ENCODE data around the gene PCBP4. TPM values are rescaled to one million over a fixed set of nuclear protein-coding genes. Genes with fewer than 3 reads are reported as not detected.

The PCBP4 gene
- total and polyA plus RNA-seq, 12 donors, result 10.7 to 234 (median 35.7) TPM

- 70 to 88% (median 86%) methylated on average over 1 to 6 of the region's 6 CpGs for WGBS, 4 donors
- intact Hi-C loops (cut with DNase I), result no loop called here
Observed at GRCh38 chr3:52013802-52014598, 46.7 kb upstream of the PCBP4 start.

DNA sequence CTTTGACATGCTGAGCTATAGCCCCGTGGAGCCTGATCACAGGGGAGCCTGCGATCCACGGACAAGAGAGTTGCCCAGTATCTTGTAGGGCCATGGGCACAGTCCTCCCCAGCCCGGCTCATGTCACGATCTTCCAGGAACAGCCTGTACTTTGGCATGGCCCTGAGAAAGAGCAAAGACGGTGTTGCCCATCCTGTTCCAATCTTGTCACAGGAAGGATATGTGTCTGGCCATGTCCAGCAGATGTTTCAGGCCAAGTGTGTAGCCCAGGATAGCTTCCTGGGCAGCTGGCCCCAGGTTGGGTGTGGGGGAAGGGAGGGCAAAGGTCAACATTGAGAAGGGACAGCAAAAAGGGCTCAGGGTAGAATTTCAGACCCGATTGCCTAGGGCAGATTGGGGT, 45.4 kb upstream of the PCBP4 start:
- Histone ChIP-seq H3K27me3 (no peaks in the 10 kb centered on the region), H3K4me3 (no peak overlapping the region), H3K9me3 (replicated peaks in 1 of 3) (no peaks in the 10 kb centered on the region), H3K4me1 (replicated peaks in 1 of 2) (peaks cover 0 to 11% of the 10 kb centered on the region in 2 donors), H3K36me3 (replicated peaks in 1 of 2) (no peaks in the 10 kb centered on the region), H3K27ac (peak overlapping the region in 1 of 5 donors; percentile 82)
- 69 to 87% (median 75%) methylated on average over 7 of the region's 7 CpGs for WGBS, 4 donors
- TF ChIP-seq, protein P1, sequence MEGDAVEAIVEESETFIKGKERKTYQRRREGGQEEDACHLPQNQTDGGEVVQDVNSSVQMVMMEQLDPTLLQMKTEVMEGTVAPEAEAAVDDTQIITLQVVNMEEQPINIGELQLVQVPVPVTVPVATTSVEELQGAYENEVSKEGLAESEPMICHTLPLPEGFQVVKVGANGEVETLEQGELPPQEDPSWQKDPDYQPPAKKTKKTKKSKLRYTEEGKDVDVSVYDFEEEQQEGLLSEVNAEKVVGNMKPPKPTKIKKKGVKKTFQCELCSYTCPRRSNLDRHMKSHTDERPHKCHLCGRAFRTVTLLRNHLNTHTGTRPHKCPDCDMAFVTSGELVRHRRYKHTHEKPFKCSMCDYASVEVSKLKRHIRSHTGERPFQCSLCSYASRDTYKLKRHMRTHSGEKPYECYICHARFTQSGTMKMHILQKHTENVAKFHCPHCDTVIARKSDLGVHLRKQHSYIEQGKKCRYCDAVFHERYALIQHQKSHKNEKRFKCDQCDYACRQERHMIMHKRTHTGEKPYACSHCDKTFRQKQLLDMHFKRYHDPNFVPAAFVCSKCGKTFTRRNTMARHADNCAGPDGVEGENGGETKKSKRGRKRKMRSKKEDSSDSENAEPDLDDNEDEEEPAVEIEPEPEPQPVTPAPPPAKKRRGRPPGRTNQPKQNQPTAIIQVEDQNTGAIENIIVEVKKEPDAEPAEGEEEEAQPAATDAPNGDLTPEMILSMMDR (IDR thresholded peaks at IDR 0.05), result no peak
- no peak for TF ChIP-seq POLR2A (IDR thresholded peaks at IDR 0.05)
- intact Hi-C loops (cut with DNase I), result no loop called here
- DNase-seq, result peak in 2 of 7 donors; percentile 21 to 46

More at GRCh38 chr3:52013802-52014598, 46.7 kb upstream of the PCBP4 start:
- no peak for TF ChIP-seq POLR2A (IDR thresholded peaks at IDR 0.05)
- TF ChIP-seq, protein P1 (IDR thresholded peaks at IDR 0.05), result no peak
- no peak overlapping the region for H3K4me3 ChIP-seq
- no peak for DNase-seq
- H3K27ac ChIP-seq, result peak overlapping the region in 1 of 5 donors; percentile 82
- H3K9me3 ChIP-seq (replicated peaks in 1 of 3), result no peaks in the 10 kb centered on the region
- H3K36me3 ChIP-seq (replicated peaks in 1 of 2), result no peaks in the 10 kb centered on the region
- no peaks in the 10 kb centered on the region for H3K27me3 ChIP-seq
- peaks cover 0 to 11% of the 10 kb centered on the region in 2 donors for H3K4me1 ChIP-seq (replicated peaks in 1 of 2)

DNA sequence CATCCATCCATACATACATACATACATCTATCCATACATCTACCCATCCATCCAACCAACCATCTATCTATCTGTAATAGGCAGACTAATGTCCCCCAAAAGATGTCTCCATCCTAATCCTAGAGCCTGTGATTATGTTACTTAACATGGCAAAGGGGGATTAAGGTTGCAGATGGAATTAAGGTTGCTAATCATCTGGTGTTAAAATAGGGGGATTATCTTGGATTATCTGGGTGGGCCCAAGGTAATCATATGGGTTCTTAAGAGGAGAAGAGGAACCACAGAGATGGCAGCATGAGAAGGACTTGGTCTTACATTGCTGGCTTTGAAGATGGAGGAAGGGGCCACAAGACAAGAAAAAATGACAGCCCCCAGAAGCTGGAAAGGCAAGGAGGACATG, 43.2 kb upstream of the PCBP4 start:
- H3K27ac ChIP-seq, result no peak overlapping the region
- H3K9me3 ChIP-seq (replicated peaks in 1 of 3), result no peaks in the 10 kb centered on the region
- no peaks in the 10 kb centered on the region for H3K36me3 ChIP-seq (replicated peaks in 1 of 2)
- H3K4me1 ChIP-seq (replicated peaks in 1 of 2), result peaks cover 0 to 15% of the 10 kb centered on the region in 2 donors
- no peak overlapping the region for H3K4me3 ChIP-seq
- TF ChIP-seq POLR2A (IDR thresholded peaks at IDR 0.05), result no peak
- TF ChIP-seq, protein P1 (IDR thresholded peaks at IDR 0.05), result no peak
- DNase-seq, result no peak
- intact Hi-C loops (cut with DNase I), result no loop called here
- no peaks in the 10 kb centered on the region for H3K27me3 ChIP-seq

- H3K27ac ChIP-seq, result peak overlapping the region in 1 of 5 donors; percentile 56
- DNase-seq, result no peak
- peaks cover 0 to 27% of the 10 kb centered on the region in 2 donors for H3K4me1 ChIP-seq (replicated peaks in 1 of 2)
- no peak for TF ChIP-seq POLR2A (IDR thresholded peaks at IDR 0.05)
- TF ChIP-seq, protein P1 (IDR thresholded peaks at IDR 0.05), result no peak
- no peak overlapping the region for H3K4me3 ChIP-seq
- 41 to 65% (median 60%) methylated on average over 4 of the region's 4 CpGs for WGBS, 4 donors
- intact Hi-C loops (cut with DNase I), result no loop called here
- H3K9me3 ChIP-seq (replicated peaks in 1 of 3), result no peaks in the 10 kb centered on the region
- no peaks in the 10 kb centered on the region for H3K36me3 ChIP-seq (replicated peaks in 1 of 2)
- H3K27me3 ChIP-seq, result no peaks in the 10 kb centered on the region
Observed at GRCh38 chr3:52007291-52007690, 40.0 kb upstream of the PCBP4 start.

Measured in adrenal gland (tissue), 12 donors.